ENCODE data around the gene N4BP2. TPM values are rescaled to one million over a fixed set of nuclear protein-coding genes. Genes with fewer than 3 reads are reported as not detected.
A peak's percentile ranks its signal among the peaks of the same experiment; 100 is the strongest.

N4BP2 gene
- total and polyA plus RNA-seq, 7 experiments from 2014 or later: 12.9 to 37.2 (median 19.4) TPM

DNA sequence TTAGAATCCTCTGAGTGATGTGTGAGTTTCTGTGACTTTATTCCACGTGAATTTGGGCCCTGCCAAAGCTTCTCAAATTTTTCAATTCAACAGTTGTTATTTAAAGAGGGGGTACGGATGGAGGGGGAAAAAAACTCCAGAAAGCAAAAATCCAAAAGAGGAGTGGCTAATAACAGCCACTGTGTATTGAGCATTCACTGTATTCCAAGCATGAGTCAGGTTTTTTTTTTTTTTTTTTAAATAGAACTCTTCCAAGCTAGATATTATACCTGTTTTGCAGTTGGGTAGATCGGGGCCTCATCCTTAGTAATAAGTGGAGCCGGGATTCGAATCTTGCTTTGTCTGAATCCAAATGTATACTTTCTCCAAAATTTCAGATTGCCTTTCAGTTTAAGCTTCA is 133.8 kb downstream of the N4BP2 start:
- ChIA-PET CTCF (interaction anchor here (0.5 to 3.1 kb wide), 14 partner anchors 10 to 302 kb away, joined by 3 to 15 read pairs (median 5); no protein-coding TSS in a partner anchor), POLR2A (interaction anchor here (0.6 to 8.6 kb wide), 28 partner anchors 6 to 133 kb away, joined by 3 to 62 read pairs (median 8); partner anchors contain the start of gene N4BP2)
- Histone ChIP-seq H3K27me3 (ENCODE audit: control insufficient read depth in 2 of 2, insufficient read depth in 2 of 2, low read length in 2 of 2) (no peaks in the 10 kb centered on the region), H3K36me3 (ENCODE audit: control insufficient read depth in 2 of 3, insufficient read depth in 3 of 3, low read length in 3 of 3) (no peaks in the 10 kb centered on the region), H3K9me3 (ENCODE audit: control insufficient read depth in 2 of 3, low read length in 3 of 3) (no peaks in the 10 kb centered on the region), H3K27ac (ENCODE audit: low read depth, low read length) (peak overlapping the region; percentile 100), H3K4me1 (ENCODE audit: control insufficient read depth in 2 of 2, insufficient read depth in 2 of 2, low read length in 2 of 2) (peaks cover 12 to 42% of the 10 kb centered on the region in 2 donors), H3K4me3 (ENCODE audit: low read length) (peak overlapping the region; percentile 49)
- ATAC-seq: no peak
- Mint-ChIP-seq H3K27me3 (peaks cover 0 to 2% (median 0%) of the 10 kb centered on the region in 5 donors), H3K9me3 (peaks cover 0 to 6% (median 0%) of the 10 kb centered on the region in 11 donors), H3K36me3 (peaks cover 0 to 11% (median 0%) of the 10 kb centered on the region in 5 donors), H3K27ac (peak overlapping the region; percentile 87 to 100 (median 99)), H3K4me3 (peak overlapping the region; percentile 83 to 100 (median 99)), H3K4me1 (peaks cover 45 to 92% (median 75%) of the 10 kb centered on the region in 7 donors)
- intact Hi-C loops (cut with micrococcal nuclease): loop anchor here (2.0 to 10.0 kb wide), 9 partner anchors 14 to 1526 kb away; partner anchors contain the start of genes KLF3 (in 1 of the 2), N4BP2 (in 1 of the 2), PDS5A (in 1 of the 2) and RFC1 (in 1 of the 2)
- no peak for DNase-seq

DNA sequence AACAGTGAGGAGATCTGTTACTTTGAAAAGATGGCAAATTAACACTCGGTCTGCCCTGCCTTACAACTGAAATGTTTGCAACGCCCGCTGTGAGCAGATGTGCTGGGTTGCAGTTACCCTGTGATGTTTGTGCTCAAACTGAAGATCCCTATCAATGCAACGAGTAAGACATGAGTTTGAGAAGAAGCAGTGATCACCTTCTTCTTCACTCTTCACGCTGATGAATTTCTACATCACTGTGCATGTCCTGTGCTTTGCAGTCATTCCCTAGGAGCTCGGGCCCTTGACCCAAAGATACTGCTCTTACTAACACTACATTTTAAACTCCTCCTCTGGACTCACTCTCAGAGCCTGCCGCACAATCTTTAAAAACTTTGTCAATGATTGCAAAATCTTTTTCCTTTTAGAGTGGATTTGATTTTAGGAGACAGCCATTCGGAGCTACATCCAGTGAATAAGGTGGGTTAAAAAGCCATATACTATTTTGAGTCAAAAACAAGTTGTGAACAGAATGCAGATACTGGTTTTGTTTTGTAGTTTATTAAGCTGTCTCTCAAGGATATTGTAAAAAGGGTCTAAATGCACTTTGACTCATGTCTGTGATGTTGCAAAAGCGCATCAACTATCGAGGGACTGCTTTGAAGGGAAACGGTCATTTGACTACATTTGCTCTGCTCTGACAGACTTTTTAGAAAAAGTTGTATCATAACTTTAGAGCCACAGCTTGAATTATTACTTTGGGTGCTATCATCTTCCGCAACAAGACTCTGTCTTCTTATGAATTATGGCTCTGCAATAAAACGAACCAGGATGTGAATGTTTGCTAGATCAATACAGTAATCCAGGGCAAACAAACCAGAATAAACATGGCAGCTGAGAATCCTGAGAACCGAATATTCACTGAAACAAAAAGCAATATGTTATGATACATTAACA is 134.5 kb downstream of the N4BP2 start:
- Mint-ChIP-seq H3K4me3 (peak overlapping the region; percentile 83 to 100 (median 99)), H3K27ac (peak overlapping the region; percentile 87 to 100 (median 99)), H3K4me1 (peaks cover 47 to 93% (median 76%) of the 10 kb centered on the region in 7 donors), H3K9me3 (peaks cover 0 to 6% (median 0%) of the 10 kb centered on the region in 11 donors), H3K36me3 (peaks cover 0 to 11% (median 0%) of the 10 kb centered on the region in 5 donors), H3K27me3 (peaks cover 0 to 2% (median 0%) of the 10 kb centered on the region in 5 donors)
- H3K27ac ChIP-seq (ENCODE audit: low read depth, low read length): peak overlapping the region; percentile 100
- H3K27me3 ChIP-seq (ENCODE audit: control insufficient read depth in 2 of 2, insufficient read depth in 2 of 2, low read length in 2 of 2): no peaks in the 10 kb centered on the region
- H3K9me3 ChIP-seq (ENCODE audit: control insufficient read depth in 2 of 3, low read length in 3 of 3): no peaks in the 10 kb centered on the region
- peak in 6 of 9 donors; percentile 59 to 72 (median 65) for DNase-seq
- peak overlapping the region; percentile 49 for H3K4me3 ChIP-seq (ENCODE audit: low read length)
- H3K36me3 ChIP-seq (ENCODE audit: control insufficient read depth in 2 of 3, insufficient read depth in 3 of 3, low read length in 3 of 3): no peaks in the 10 kb centered on the region
- H3K4me1 ChIP-seq (ENCODE audit: control insufficient read depth in 2 of 2, insufficient read depth in 2 of 2, low read length in 2 of 2): peaks cover 19 to 48% of the 10 kb centered on the region in 2 donors
- ChIA-PET POLR2A (interaction anchor here (0.6 to 8.6 kb wide), 40 partner anchors 7 to 559 kb away, joined by 3 to 62 read pairs (median 7); partner anchors contain the start of gene N4BP2), CTCF (interaction anchor here (0.9 to 3.1 kb wide), 16 partner anchors 9 to 135 kb away, joined by 3 to 15 read pairs (median 5); no protein-coding TSS in a partner anchor)
- peak; percentile 51 for ATAC-seq
- intact Hi-C loops (cut with micrococcal nuclease): loop anchor here (1.0 to 10.0 kb wide), 12 partner anchors 9 to 1526 kb away; partner anchors contain the start of genes KLF3 (in 1 of the 2), N4BP2 (in 1 of the 2), PDS5A (in 1 of the 2) and RFC1 (in 1 of the 2)

- H3K4me1 ChIP-seq (ENCODE audit: control insufficient read depth in 2 of 2, insufficient read depth in 2 of 2, low read length in 2 of 2): peaks cover 23 to 49% of the 10 kb centered on the region in 2 donors
- peak overlapping the region; percentile 49 for H3K4me3 ChIP-seq (ENCODE audit: low read length)
- ATAC-seq (no peak), DNase-seq (no peak)
- intact Hi-C loops (cut with micrococcal nuclease): loop anchor here (1.0 to 10.0 kb wide), 7 partner anchors 8 to 1528 kb away; partner anchors contain the start of genes KLF3 (in 1 of the 2), PDS5A (in 1 of the 2), RFC1 (in 1 of the 2) and UBE2K (in 1 of the 2)
- peaks cover 49 to 88% (median 71%) of the 10 kb centered on the region in 7 donors for H3K4me1 Mint-ChIP-seq
- H3K9me3 Mint-ChIP-seq: peaks cover 0 to 6% (median 0%) of the 10 kb centered on the region in 11 donors
- H3K36me3 Mint-ChIP-seq: peaks cover 0 to 8% (median 4%) of the 10 kb centered on the region in 5 donors
- POLR2A ChIA-PET: interaction anchor here (0.6 to 8.6 kb wide), 31 partner anchors 8 to 834 kb away, joined by 3 to 62 read pairs (median 8); no protein-coding TSS in a partner anchor
- peaks cover 0 to 2% (median 0%) of the 10 kb centered on the region in 5 donors for H3K27me3 Mint-ChIP-seq
- no peaks in the 10 kb centered on the region for H3K9me3 ChIP-seq (ENCODE audit: control insufficient read depth in 2 of 3, low read length in 3 of 3)
- H3K27ac ChIP-seq (ENCODE audit: low read depth, low read length): peak overlapping the region; percentile 100
- no peaks in the 10 kb centered on the region for H3K27me3 ChIP-seq (ENCODE audit: control insufficient read depth in 2 of 2, insufficient read depth in 2 of 2, low read length in 2 of 2)
- peak overlapping the region; percentile 96 to 100 (median 99) for H3K4me3 Mint-ChIP-seq
- peak overlapping the region; percentile 93 to 100 (median 99) for H3K27ac Mint-ChIP-seq
- H3K36me3 ChIP-seq (ENCODE audit: control insufficient read depth in 2 of 3, insufficient read depth in 3 of 3, low read length in 3 of 3): peaks cover 0 to 4% (median 0%) of the 10 kb centered on the region in 3 experiments
- CTCF ChIA-PET: interaction anchor here (0.7 to 3.1 kb wide), 17 partner anchors 10 to 133 kb away, joined by 3 to 15 read pairs (median 5); no protein-coding TSS in a partner anchor
Measured at GRCh38 chr4:40192114-40193015, 135.7 kb downstream of the N4BP2 start.

DNA sequence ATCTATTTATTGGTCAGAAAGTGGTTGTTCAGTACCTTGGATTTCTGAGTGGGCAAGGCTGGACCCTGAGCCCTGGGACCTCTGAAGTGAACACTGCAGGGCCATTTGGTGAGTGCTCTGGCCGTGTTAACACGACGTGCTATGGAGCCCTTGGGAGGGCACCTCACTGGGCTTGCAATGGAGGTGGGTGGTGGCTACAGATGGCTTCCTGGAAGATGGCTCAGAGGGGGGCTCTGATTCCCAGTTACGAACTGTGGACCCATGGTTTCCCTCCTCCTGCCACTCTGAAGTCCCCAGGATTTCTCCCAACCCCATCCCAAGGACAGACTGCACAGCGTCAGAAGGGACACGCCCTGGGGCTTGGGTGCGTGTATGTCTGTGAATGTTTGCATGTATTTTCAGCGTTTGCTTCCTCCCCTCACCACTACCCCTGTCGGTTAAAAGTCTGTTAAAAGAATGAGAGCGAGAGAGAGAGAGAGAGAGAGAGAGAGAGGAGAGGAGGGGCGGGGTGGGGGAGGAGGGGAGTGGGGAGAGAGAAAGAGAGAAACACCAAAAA is 136.4 kb downstream of the N4BP2 start:
- H3K4me3 ChIP-seq (ENCODE audit: low read length): peak overlapping the region; percentile 61
- H3K4me3 Mint-ChIP-seq: peak overlapping the region; percentile 96 to 100 (median 99)
- peak in 8 of 9 donors; percentile 41 to 80 (median 74) for DNase-seq
- H3K27me3 Mint-ChIP-seq: peaks cover 0 to 4% (median 0%) of the 10 kb centered on the region in 5 donors
- peaks cover 3 to 12% (median 5%) of the 10 kb centered on the region in 5 donors for H3K36me3 Mint-ChIP-seq
- peak overlapping the region; percentile 93 to 100 (median 99) for H3K27ac Mint-ChIP-seq
- H3K27me3 ChIP-seq (ENCODE audit: control insufficient read depth in 2 of 2, insufficient read depth in 2 of 2, low read length in 2 of 2): no peaks in the 10 kb centered on the region
- no peaks in the 10 kb centered on the region for H3K9me3 ChIP-seq (ENCODE audit: control insufficient read depth in 2 of 3, low read length in 3 of 3)
- H3K27ac ChIP-seq (ENCODE audit: low read depth, low read length): peak overlapping the region; percentile 100
- H3K4me1 ChIP-seq (ENCODE audit: control insufficient read depth in 2 of 2, insufficient read depth in 2 of 2, low read length in 2 of 2): peaks cover 23 to 47% of the 10 kb centered on the region in 2 donors
- ATAC-seq: peak; percentile 44
- CTCF ChIA-PET: interaction anchor here (0.9 to 3.2 kb wide), 8 partner anchors 12 to 133 kb away, joined by 3 to 12 read pairs (median 4); no protein-coding TSS in a partner anchor
- peaks cover 0 to 7% (median 0%) of the 10 kb centered on the region in 11 donors for H3K9me3 Mint-ChIP-seq
- peaks cover 0 to 8% (median 0%) of the 10 kb centered on the region in 3 experiments for H3K36me3 ChIP-seq (ENCODE audit: control insufficient read depth in 2 of 3, insufficient read depth in 3 of 3, low read length in 3 of 3)
- POLR2A ChIA-PET: interaction anchor here (0.9 to 8.6 kb wide), 22 partner anchors 7 to 137 kb away, joined by 3 to 238 read pairs (median 16); no protein-coding TSS in a partner anchor
- H3K4me1 Mint-ChIP-seq: peaks cover 47 to 80% (median 65%) of the 10 kb centered on the region in 7 donors
- intact Hi-C loops (cut with micrococcal nuclease): loop anchor here (1.0 to 10.0 kb wide), 7 partner anchors 9 to 1528 kb away; partner anchors contain the start of genes KLF3 (in 1 of the 2), PDS5A (in 1 of the 2), RFC1 (in 1 of the 2) and UBE2K (in 1 of the 2)

DNA sequence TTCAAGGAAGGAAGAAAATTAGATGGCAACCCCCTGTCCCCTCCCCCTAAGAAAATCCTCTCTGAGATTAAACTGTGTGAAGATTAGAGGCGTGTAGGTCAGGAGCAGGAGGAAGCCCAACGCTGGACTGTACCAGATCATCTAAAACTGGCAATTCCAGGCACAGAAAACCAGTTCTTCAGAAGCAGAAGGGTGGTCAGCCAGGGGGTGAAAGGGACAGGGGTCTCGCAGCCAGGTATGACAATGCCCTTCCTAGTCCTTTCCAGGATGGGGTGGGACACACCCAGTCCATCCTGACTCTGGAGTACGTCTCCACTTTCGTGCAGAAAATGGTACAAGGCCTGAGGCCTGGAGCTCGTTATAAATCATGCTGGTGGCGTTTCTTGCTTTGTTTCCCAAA is 136.9 kb downstream of the N4BP2 start:
- Mint-ChIP-seq H3K27me3 (peaks cover 0 to 5% (median 0%) of the 10 kb centered on the region in 5 donors), H3K9me3 (peaks cover 0 to 7% (median 0%) of the 10 kb centered on the region in 11 donors)
- intact Hi-C loops (cut with micrococcal nuclease): loop anchor here (1.0 to 10.0 kb wide), 7 partner anchors 9 to 1529 kb away; partner anchors contain the start of genes KLF3 (in 1 of the 2), PDS5A (in 1 of the 2), RFC1 (in 1 of the 2) and UBE2K (in 1 of the 2)

More for the DNA sequence above, 136.9 kb downstream of the N4BP2 start:
- ChIA-PET POLR2A (interaction anchor here (0.6 to 8.6 kb wide), 13 partner anchors 9 to 116 kb away, joined by 3 to 238 read pairs (median 5); no protein-coding TSS in a partner anchor), CTCF (interaction anchor here (0.6 to 3.2 kb wide), 6 partner anchors 9 to 131 kb away, joined by 3 to 12 read pairs (median 4); no protein-coding TSS in a partner anchor)
- Histone ChIP-seq H3K9me3 (ENCODE audit: control insufficient read depth in 2 of 3, low read length in 3 of 3) (no peaks in the 10 kb centered on the region), H3K27ac (ENCODE audit: low read depth, low read length) (peak overlapping the region; percentile 100), H3K27me3 (ENCODE audit: control insufficient read depth in 2 of 2, insufficient read depth in 2 of 2, low read length in 2 of 2) (no peaks in the 10 kb centered on the region), H3K4me1 (ENCODE audit: control insufficient read depth in 2 of 2, insufficient read depth in 2 of 2, low read length in 2 of 2) (peaks cover 23 to 42% of the 10 kb centered on the region in 2 donors), H3K4me3 (ENCODE audit: low read length) (peak overlapping the region; percentile 61), H3K36me3 (ENCODE audit: control insufficient read depth in 2 of 3, insufficient read depth in 3 of 3, low read length in 3 of 3) (peaks cover 0 to 13% (median 3%) of the 10 kb centered on the region in 3 experiments)
- Mint-ChIP-seq H3K4me3 (peak overlapping the region; percentile 96 to 100 (median 99)), H3K4me1 (peaks cover 47 to 77% (median 65%) of the 10 kb centered on the region in 7 donors), H3K27ac (peak overlapping the region; percentile 93 to 100 (median 99)), H3K36me3 (peaks cover 6 to 16% (median 9%) of the 10 kb centered on the region in 5 donors)
- ATAC-seq (no peak), DNase-seq (peak in 1 of 9 donors; percentile 27)
